Measurements from ENCODE around the gene TUBGCP3. TPM values are rescaled to one million over a fixed set of nuclear protein-coding genes. Genes with fewer than 3 reads are reported as not detected.

TUBGCP3 gene
- total RNA-seq, 1 experiment from 2014 or later, result 47.4 TPM

- no TSS peak for BruUV-seq (replicated peaks)
- TF ChIP-seq EZH2 (IDR thresholded peaks at IDR 0.05; ENCODE audit: low read depth) (no peak), CTCF (conservative IDR thresholded peaks at IDR 0.05) (no peak)
- CTCF ChIA-PET, result no interaction called here
- H3K79me2 ChIP-seq (ENCODE audit: low read depth), result no peaks in the 10 kb centered on the region
- H3K4me1 ChIP-seq (replicated peaks; ENCODE audit: insufficient read depth), result no peaks in the 10 kb centered on the region
- no peaks in the 10 kb centered on the region for H3K9me3 ChIP-seq (ENCODE audit: insufficient read depth, low read depth)
- POLR2A ChIA-PET (ENCODE audit: unreplicated experiment), result no interaction called here
- intact Hi-C loops (cut with micrococcal nuclease; ENCODE audit: unreplicated experiment), result no loop called here
- H3K27me3 ChIP-seq (ENCODE audit: insufficient read depth, low read depth), result peaks cover 93% of the 10 kb centered on the region
- H3K9me2 ChIP-seq (ENCODE audit: insufficient read depth), result no peaks in the 10 kb centered on the region
- H3K4me2 ChIP-seq, result no peak overlapping the region
- H3K27ac ChIP-seq, result no peak overlapping the region
- H4K20me1 ChIP-seq (ENCODE audit: insufficient read depth), result no peaks in the 10 kb centered on the region
- no peak overlapping the region for H2AFZ ChIP-seq
- DNase-seq, result no peak
- H3K36me3 ChIP-seq (ENCODE audit: low read depth), result no peaks in the 10 kb centered on the region
- H3K4me3 ChIP-seq, result no peak overlapping the region
- H3F3A ChIP-seq (ENCODE audit: insufficient read depth, low read depth), result no peaks in the 10 kb centered on the region
Observed at GRCh38 chr13:112447306-112447705, 140.6 kb downstream of the TUBGCP3 start.

- H3K4me2 ChIP-seq, result no peak overlapping the region
- H3F3A ChIP-seq (ENCODE audit: insufficient read depth, low read depth), result no peaks in the 10 kb centered on the region
- ChIA-PET POLR2A (ENCODE audit: unreplicated experiment) (no interaction called here), CTCF (no interaction called here)
- TF ChIP-seq CTCF (conservative IDR thresholded peaks at IDR 0.05), result no peak
- no peak for TF ChIP-seq EZH2 (IDR thresholded peaks at IDR 0.05; ENCODE audit: low read depth)
- no peak overlapping the region for H2AFZ ChIP-seq
- H3K4me3 ChIP-seq, result no peak overlapping the region
- no peaks in the 10 kb centered on the region for H4K20me1 ChIP-seq (ENCODE audit: insufficient read depth)
- intact Hi-C loops (cut with micrococcal nuclease; ENCODE audit: unreplicated experiment), result no loop called here
- H3K9me3 ChIP-seq (ENCODE audit: insufficient read depth, low read depth), result no peaks in the 10 kb centered on the region
- H3K27me3 ChIP-seq (ENCODE audit: insufficient read depth, low read depth), result peaks cover 93% of the 10 kb centered on the region
- H3K9me2 ChIP-seq (ENCODE audit: insufficient read depth), result no peaks in the 10 kb centered on the region
- BruUV-seq (replicated peaks), result no TSS peak
- H3K79me2 ChIP-seq (ENCODE audit: low read depth), result no peaks in the 10 kb centered on the region
- no peaks in the 10 kb centered on the region for H3K4me1 ChIP-seq (replicated peaks; ENCODE audit: insufficient read depth)
- H3K36me3 ChIP-seq (ENCODE audit: low read depth), result no peaks in the 10 kb centered on the region
- no peak for DNase-seq
- no peak overlapping the region for H3K27ac ChIP-seq
Observed at GRCh38 chr13:112446867-112447266, 141.1 kb downstream of the TUBGCP3 start.

GRCh38 chr13:112446347-112446861 lies 141.5 kb downstream of the TUBGCP3 start:
- Histone ChIP-seq H3F3A (ENCODE audit: insufficient read depth, low read depth) (no peaks in the 10 kb centered on the region), H3K4me3 (no peak overlapping the region), H3K36me3 (ENCODE audit: low read depth) (no peaks in the 10 kb centered on the region), H3K27me3 (ENCODE audit: insufficient read depth, low read depth) (peaks cover 93% of the 10 kb centered on the region), H3K9me3 (ENCODE audit: insufficient read depth, low read depth) (no peaks in the 10 kb centered on the region), H3K4me1 (replicated peaks; ENCODE audit: insufficient read depth) (no peaks in the 10 kb centered on the region), H3K27ac (no peak overlapping the region), H2AFZ (no peak overlapping the region), H3K9me2 (ENCODE audit: insufficient read depth) (no peaks in the 10 kb centered on the region), H3K4me2 (no peak overlapping the region), H4K20me1 (ENCODE audit: insufficient read depth) (no peaks in the 10 kb centered on the region), H3K79me2 (ENCODE audit: low read depth) (no peaks in the 10 kb centered on the region)
- intact Hi-C loops (cut with micrococcal nuclease; ENCODE audit: unreplicated experiment), result no loop called here
- ChIA-PET POLR2A (ENCODE audit: unreplicated experiment) (no interaction called here), CTCF (no interaction called here)
- no peak for DNase-seq
- BruUV-seq (replicated peaks), result no TSS peak
- TF ChIP-seq EZH2 (IDR thresholded peaks at IDR 0.05; ENCODE audit: low read depth), result no peak
- no peak for TF ChIP-seq CTCF (conservative IDR thresholded peaks at IDR 0.05)

Data from PC-9 (cell line).